Astrocyte (in vitro differentiated cells and primary cell): Measurements from ENCODE around the gene CAPZA2.

Experiments used
- CTCF ChIP-seq: IDR thresholded peaks from 2 replicates; pipeline ENCODE4 v1.5.1; 2011; ENCODE audit warnings: low read depth, mild to moderate bottlenecking, inconsistent platforms, low read length, moderate library complexity; ENCODE audit not compliant: insufficient read depth
- EZH2 ChIP-seq: IDR thresholded peaks from 2 replicates; pipeline ENCODE4 v1.6.1; 2012; ENCODE audit warnings: mild to moderate bottlenecking, low read length, inconsistent platforms; ENCODE audit not compliant: insufficient read depth

GRCh38 chr7:116922545-116922944 lies 60.2 kb downstream of the CAPZA2 start:
- TF ChIP-seq EZH2 = no peak
- TF ChIP-seq CTCF = no peak
